Measurements from ENCODE around the gene PARVG. TPM values are rescaled to one million over a fixed set of nuclear protein-coding genes. Genes with fewer than 3 reads are reported as not detected.

The PARVG gene
- total RNA-seq, 1 donor from 2014 or later = 2.1 TPM

DNA sequence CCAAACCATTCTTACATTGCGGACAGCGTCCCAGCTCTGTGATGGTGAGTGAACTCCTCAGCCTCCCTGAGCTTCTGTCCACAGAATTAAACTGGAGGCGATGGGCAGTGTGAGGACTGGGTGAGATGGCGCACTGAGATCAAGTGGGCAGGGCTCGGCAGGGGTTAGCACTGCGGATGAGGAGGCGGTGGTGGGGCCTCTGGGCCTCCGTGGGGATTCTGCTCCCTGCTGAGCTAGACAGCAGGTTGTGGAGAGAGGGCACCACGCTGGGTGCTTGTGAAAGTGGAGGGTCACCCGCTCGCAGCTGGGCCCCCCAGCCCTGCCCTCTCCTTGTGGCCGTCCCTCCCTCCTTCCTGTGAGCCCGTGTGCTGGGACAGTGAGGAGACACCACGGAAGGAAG lies 25.6 kb upstream of the PARVG start:
- no peak for ATAC-seq

DNA sequence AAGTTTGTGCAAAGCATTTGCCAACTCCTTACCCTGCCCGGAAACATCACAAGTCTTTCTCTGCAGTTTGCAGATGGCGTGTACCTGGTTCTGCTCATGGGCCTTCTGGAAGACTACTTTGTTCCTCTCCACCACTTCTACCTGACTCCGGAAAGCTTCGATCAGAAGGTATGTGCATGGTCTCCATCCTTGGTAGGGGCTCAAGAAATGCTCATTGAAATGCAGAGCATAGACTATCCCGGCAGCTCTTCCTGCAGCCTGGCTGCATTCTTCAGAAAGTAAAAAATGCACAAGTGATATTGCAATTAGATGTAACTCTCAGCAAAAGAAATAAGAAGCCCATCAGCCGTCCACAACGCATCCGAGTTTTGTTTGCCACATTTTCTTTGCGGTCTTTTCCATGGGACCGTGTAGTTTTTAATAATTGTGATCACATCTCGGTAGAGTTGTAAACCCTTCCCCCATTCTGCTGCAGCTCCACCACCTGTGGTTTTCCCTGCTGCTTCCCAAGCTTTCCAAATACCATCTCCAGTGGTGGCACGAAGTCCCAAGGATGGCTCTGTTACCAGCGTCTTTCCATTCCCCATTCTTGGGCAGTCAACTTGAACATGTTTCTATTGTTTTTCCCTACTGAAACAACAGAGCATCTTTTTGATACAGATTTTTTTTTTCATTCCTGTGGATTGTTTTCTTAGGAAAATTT lies 22.7 kb upstream of the PARVG start:
- no peak for ATAC-seq

DNA sequence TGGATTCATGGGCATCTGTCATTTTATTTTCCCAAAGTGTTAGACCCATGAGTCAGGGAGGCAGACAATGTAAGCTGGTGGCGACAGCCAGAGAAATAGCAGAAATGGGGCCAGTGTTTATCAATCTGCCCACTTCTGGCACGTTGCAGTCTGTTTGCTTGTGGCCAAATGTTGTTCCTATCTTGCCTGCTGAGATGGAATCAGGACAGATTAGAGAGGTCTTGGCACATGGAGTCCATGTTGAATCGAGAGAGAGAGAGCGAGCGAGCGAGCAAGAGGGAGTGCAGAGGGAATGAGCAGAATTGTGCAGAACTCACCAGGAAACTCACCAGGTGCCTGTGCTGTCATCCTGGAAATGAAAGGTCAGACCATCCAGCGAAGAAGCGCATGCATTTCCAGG lies 21.9 kb upstream of the PARVG start:
- no peak for ATAC-seq

DNA sequence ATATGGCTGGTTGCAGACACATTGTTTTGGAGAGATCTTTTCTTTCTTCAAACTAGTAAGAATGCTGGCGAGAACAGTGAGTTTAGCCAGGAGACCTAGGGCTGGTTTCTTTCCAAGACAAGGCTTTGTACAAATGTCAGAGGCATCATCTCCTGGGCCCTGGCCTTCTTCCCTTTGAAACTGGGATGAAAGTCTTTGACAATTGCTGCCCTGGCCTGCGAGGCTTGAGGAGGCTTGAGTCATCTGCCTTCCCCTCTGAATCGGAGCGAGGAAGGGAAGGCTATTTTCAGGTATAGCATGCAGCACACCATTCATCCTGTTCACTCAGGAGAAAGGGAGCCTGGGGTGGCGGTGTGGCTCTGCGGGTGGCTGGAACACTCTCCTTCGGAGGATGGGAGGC lies 21.5 kb upstream of the PARVG start:
- ATAC-seq = no peak

DNA sequence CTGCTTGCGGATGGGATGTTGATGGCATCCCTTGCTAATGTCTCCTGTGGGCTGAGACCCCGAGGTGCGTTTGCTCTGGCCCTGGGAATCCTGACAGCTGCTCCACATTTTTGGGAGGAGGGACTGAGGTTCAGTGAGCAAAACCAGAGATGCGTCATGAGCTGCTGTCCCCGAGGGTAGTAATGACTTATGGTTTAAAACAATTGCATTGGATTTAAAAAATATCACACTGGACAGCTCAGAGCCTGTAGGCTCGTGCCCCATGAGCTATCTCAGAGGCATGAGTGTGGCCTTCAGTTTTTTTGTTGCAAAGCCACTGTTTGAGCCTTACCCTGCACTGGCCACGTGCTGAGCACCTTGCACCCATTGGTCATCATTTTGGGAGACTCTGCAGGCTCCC lies 20.9 kb upstream of the PARVG start:
- ATAC-seq = no peak

DNA sequence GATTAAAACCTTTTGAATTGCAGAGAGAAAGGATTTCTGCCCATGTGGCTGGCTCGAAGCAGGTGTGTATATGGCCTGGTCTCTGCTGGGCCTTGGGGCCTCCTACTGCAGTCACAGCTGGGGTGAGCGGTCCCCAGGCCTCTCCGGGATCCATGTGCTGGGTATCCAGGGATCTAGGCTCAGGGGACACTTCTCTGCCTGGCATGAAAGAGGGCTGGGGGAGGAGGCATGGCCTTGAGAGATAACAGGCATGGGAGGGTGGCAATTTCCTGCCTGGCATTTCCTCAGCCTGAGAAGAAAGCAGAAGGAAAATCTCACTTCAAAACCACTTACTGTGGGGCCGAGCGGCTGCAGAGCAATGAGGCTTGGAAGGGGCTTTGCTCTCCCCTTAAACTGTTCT lies 20.3 kb upstream of the PARVG start:
- ATAC-seq = no peak

DNA sequence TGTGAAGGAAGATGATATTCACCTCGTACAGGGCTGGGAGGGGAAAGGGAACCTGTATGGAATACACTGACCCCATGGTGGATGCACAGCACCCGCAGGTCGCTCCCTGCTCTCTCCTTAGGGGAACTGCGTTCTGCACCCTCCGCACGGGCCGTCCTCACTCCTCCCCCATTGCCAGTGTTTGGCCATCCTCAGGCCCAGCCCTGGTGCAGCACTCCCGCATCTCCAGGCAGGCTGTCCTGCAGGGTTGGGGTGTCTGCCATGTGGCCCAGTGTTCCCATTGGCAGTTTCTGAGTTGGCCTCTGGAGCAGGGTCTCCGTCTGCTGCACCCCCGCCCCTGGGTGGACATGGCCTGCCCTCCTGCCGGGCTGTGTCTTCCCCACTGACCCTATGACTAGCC lies 19.1 kb upstream of the PARVG start:
- ATAC-seq = no peak

DNA sequence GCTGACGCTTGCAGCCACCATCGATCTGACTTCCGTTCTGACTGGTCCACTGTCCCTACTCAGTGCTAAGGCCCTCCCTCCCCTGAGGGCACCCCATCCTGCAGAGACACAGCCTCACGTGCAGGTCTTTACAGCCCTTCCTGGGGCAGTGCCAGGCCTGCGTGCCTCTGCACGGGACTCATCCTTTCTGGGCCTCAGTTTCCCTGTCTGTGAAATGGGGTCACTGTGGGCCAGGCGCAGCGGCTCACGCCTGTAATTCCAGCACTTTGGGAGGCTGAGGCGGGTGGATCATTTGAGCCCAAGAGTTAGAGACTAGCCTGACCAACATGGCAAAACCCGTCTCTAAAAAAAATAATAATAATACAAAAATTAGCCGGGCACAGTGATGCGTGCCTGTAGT lies 17.8 kb upstream of the PARVG start:
- ATAC-seq = no peak

DNA sequence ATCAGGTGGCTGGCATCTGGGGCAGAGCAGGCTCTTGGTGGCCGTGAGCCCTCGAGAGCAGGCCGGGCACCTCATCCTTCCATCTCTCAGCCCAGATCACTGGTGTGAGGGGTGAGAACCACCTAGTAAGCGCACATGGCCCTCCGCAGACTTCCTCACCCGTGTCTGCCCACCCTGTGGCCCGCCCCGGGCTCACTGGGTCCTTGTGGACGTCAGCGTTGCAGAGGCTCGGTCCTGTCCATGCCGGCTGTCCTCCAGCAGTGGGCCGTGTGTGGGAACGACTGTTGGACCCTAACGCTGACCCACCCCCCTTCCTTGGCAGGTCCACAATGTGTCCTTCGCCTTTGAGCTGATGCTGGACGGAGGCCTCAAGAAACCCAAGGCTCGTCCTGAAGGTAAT lies 17.2 kb upstream of the PARVG start:
- ATAC-seq = no peak

DNA sequence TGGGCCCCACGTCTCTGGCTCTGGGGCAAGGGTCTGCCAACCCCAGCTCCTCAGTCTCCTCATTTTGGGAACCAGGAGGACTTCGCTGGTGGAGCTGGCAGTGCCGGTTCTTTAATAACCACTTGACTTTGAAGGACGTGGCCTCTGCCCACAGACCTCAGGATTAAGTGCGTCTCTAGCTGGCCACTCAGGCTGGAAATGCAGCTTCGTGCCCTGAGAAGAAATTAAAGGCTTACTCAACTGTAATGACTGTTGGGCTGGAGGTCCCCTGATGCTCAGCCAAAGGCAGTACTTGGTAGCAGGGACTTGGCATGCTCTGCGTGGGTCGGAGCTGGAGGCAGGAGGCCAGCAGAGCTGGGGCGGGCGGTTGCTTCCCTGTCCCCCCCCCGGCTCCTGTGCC lies 16.7 kb upstream of the PARVG start:
- no peak for ATAC-seq

DNA sequence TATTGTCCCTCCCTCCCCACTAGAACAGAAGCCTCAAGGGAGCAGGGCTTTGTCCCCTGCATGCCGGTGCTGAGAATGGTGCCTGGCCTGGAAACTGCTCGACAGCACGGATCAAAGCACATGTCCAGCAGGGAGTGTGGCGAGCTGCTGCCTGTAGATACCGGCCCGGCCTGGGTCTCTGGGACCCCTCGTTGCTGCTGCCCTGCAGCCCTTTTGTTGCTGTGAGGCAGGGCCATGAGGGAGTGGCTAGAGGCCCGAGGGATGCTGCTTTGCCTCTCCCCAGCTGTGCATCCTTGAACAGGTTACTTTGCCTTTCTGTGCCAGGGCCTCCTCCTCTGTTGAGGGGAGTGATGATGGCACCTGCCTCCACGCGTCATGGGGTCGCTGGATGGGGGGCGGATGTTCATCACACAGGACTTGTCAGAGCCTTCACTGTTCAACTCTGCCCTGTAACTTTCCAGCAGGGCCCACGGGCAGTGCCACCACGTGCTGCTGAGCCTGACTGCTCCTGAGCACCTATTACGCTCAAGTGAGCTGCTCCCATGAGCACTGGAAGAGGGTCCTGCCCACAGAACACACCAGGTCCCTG lies 15.3 kb upstream of the PARVG start:
- ATAC-seq = no peak

DNA sequence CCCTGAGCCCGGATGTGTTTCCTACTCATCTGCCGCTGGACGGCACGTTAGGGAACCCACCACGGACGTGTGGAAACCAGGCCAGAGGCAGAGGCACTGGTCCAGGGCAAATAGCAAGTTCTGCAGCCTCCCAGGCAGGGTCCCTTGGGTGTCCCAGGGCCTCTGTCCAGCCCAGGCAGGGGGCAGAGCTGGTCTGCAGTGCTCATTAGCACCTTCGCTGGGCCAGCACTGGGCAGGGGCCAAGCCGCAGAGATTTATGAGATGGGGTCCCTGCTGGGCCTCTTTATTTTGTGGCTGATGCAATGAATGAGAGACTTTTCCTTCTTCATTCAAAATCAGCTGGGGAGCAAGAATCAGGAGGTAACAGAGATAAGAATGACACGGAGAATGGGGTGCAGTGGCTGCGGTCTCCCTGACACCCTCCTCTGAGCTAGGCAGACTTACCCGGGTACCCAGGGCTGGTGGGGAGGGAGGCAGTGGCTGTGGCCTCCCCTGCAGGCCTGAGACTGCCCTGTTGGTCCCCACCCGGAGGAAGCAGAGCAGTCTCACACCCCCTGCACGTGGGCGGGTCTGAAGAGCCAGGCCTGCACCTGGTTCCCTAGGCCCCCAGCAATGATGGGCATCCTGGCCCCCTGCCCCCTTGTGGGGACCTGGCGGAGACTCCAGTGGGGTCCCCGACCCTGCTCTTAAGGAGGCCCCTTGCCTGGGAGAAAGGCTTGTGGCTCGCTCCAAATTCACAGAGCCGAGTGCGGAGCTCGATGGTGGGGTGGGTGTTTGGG lies 14.0 kb upstream of the PARVG start:
- ATAC-seq = no peak

DNA sequence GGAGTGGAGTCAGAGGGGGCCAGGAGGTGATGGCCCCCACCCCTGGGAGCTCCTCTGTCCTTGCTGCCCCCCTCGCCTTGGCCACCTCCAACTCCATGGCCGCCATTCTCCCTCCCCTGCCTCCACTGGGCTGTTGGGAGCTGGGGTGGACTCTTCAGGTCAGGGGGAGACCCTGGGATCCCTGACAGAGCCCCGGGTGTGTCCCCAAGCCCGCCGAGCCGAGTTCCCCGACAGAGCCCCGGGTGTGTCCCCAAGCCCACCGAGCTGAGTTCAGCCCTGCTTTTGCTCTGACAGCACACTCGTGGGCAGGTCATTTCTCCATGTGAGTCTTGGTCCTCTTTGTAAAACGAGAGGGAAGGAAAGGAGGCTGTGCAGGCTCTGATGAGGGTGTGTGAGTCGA lies 13.2 kb upstream of the PARVG start:
- no peak for ATAC-seq

DNA sequence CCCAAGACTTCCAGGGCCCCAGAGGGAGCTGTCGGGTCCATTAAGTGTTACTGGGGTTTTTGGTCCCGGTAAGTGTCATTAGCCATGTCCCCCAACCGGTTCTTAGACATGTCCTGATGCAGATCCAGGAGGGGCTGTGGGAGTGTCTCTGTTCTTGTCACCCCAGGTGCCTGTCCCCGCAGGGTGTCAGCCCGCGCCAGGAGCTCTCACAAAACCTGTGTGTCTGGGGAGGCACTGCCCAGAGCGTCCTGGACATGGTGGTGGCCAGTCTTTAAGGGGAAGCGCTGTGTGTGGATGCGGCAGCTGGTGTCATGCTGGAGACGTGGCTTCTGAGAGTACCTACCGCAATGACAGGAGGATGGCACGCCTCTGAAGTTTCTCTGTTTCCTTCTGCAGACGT lies 12.5 kb upstream of the PARVG start:
- ATAC-seq = no peak

DNA sequence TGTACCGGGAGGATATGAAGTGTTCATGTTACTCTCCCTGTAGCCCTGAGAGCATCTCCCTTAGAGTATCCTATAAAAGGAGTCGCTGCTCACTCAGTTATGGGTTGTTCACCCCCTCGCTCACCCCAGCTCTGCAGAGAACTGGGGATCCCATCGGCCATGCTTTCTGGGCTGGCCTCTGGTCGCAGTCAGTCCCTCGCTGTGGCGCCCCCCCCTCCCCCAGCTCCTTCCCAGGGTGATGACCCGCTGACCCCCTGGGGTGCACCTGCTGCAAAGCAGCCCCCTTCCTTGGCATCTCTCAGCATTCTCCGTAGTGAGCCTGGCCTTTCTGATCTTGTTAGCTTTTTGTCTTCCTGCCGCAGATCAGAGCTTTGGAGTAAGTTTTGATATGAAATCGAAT lies 10.3 kb upstream of the PARVG start:
- ATAC-seq = no peak

DNA sequence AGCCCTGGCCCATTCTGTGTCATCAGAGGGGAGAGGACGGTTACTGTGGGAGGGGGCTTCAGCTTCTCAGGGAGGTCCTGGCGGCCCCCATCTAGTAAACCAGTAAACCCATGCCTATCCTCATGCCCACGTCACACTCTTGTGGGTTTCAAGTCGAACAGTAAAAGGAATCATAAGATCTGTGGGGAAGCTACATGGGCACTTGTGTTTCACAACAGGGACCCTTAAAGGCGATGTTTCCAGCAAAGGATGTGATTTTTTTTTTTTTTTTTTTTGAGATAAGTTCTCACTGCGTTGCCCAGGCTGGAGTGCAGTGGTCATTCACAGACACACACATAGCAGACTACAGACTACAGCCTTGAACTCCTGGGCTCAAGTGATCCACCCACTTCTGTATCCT lies 9.2 kb upstream of the PARVG start:
- ATAC-seq = no peak

DNA sequence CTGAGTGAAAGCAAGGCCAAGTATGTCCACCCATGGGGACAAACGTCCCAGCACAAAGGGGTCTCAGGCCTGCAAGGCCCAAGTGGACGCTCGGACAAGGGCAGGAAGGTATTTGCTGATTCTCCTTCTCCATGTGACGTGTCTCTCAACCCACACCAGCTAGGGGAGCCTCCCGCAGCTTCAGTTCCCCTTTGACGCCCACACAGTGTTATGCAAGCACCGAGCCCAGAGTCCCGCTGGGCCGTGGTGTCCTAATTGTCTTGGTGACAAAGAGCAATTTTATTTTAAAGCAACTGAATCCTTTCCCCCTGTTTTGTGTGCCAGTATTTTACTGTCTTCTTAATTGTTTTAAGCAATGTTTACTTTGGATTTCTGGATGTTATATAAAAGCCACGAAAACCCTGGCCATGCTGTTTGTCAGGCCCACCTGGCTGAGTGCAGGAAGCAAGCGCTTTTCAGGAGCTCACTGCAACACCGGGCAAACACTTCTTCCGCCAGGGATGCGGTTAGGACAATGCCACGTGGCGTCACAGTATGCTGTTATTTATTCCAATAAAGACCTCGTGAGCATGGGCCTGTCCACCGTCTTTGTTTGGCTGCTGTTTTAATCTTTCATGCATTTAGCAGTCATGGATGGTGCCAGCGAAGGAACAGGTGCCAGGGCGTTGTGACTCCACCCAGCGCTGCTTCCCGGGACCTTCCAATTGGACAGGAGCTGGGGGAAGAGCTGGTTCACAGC lies 8.2 kb upstream of the PARVG start:
- ATAC-seq = peak; percentile 35

DNA sequence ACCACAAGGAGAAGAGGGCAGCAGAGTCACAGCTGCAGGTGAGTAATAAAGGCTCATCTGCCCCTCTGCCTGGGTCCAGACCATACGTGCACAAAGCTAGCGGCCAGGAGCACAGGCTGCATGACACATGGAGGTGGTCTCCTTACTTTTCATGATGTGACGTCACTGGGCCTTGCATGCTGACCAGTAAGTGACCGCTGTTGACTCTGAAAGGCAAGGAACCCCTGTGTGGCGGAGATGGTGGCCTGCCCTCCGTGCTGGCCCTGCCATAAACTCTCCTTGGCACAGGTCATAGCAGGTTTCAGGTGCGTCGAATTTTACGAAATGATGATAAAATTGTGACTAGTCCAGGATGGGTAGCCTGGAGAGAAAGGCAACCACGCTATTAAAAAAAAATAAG lies 7.6 kb upstream of the PARVG start:
- ATAC-seq = no peak

DNA sequence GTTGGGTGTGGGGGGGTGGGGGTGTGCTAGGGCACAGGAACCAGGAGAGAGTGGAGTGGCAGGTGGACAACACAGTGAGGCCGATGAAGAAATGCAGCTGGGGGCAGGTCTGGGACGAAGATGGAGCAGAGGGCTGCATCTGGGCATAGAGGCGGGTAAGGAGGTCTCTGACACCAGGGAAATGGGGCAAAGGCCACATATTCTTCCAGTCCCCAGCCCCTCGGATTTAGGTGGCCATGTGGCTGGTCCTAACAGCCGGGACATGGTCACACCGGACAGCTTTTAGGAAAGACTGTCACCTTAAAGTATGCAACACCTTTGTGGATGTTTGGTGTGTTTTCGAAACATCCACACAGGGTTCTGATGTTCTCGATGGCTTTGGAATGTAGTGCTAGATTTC lies 5.0 kb upstream of the PARVG start:
- ATAC-seq = no peak

DNA sequence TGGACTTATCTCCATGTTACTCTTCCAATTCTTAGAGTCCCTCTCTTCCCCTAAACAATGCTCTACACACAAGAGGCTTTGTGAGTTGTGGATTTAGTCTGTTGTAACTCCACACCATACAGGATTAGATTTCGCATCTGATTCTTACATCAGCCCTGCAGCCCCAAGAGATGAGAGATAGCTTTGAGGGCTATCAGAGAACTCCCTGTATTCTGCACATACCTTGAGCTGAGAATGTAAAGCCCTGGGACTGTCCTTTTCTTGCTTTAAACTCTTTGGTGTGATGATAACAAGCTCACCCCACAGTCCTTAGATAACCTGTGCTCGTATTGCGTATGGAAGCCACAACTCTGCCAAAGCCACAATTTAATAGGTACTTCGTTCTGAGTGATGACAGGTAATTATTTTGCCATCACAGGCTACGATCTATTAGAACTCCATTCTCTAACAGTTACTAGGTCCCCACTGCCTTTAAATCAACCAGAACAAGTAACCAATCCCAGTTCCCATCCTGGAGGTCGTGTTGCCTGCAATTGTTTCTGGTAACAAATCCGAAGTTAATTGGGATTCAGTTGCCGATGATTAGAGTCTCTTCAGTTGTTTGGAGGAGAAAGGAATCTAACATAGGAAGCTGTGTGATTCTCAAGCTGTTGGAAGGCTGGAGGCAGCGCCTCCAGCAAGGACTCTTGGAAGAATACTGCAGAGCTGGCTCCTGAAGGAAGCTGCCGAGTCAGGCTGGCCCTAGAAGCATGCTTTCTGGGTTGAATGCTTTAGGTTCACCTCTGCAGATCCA lies 1.3 kb upstream of the PARVG start:
- ATAC-seq = no peak

DNA sequence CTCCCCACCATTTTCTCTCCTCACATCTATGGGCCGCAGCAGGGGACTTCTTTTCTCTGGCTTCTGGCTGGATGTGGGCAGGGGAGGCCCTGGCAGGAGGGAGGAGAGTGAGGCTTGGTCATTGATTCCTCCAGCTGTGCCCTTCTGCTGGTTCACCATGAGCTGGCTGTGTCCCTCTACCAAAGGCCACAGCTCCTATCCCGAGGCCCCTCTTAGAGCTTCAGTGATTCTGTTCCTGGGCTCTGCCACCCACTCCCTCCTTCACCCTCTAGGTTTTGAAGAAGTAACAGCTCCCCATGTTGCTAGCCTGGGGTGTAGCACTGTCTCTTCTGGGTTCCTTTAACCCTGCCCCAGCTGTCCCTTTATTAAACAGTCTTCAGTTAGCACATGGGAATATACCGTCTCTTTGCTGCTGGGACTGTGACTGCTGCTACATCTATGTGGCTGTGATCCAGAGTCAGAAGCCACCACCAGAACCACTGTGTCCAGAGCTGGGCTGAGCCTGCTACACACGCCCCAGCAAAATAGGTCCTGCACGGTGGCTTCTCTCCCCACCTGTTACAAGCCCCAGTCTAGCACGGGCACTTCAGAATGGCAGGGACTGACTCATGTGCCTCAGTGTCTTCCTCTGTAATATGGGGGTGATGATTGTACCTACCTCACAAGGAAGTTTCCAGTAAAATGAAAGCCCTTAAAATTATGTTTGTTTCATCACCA lies 578 bp upstream of the PARVG start:
- ATAC-seq = no peak
